ENCODE data around the gene PTGES2. TPM values are rescaled to one million over a fixed set of nuclear protein-coding genes. Genes with fewer than 3 reads are reported as not detected.
A peak's percentile ranks its signal among the peaks of the same experiment; 100 is the strongest.

Gene PTGES2
- total and polyA plus RNA-seq, 9 of the 15 experiments (the other 6 are each of a cell fraction or from before 2014, with no cell fraction given), result 2.4 to 196 (median 90.1) TPM

DNA sequence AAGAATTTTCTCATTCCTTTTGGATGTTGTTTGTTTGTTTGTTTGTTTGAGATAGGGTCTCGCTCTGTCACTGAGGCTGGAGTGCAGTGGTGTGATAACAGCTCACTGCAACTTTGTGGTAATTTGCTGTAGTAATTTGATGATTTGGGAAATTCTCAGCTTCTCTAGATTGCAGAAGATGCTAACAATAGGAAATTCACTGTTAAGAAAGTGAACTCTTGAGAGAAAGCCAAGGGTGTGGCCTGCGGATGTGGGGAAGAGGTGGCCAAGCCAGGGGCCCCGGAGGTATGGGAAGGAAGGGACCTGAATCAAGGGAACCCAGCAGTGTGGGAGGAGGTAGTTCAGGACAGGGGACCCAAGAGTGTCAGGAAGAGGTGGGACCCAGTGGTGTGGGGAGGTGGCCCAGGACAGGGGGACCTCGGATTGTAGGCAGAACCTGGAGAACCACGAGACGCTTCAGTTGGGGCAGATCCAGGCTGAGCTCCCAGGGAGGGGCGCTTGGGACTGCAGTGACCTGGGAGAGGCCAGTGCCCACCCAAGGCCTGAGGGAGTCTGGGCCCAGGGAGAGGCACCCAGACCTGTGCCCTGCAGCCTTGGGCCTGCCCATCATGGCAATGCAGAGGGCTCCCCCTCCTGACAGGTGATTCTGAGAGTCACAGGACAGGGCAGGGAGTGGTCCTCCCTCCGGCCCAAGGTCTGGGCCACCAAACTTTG, 16.2 kb upstream of the PTGES2 start (continued):
- TF ChIP-seq ZNF318 (IDR thresholded peaks at IDR 0.05; ENCODE audit: borderline replicate concordance in 1 of 2, low read depth in 1 of 2) (no peak), NFE2 (IDR thresholded peaks at IDR 0.05; ENCODE audit: low read depth) (no peak), ZNF3 (CRISPR knock-in tag; IDR thresholded peaks at IDR 0.05) (no peak), CHCHD3 (CRISPR knock-in tag; IDR thresholded peaks at IDR 0.05) (no peak), TEAD4 (IDR thresholded peaks at IDR 0.05; ENCODE audit: low read length) (peak; percentile 35; the same call in 1 of the 2 replicates), TEAD4 (CRISPR knock-in tag; IDR thresholded peaks at IDR 0.05; ENCODE audit: borderline replicate concordance) (no peak), BDP1 (IDR thresholded peaks at IDR 0.05; ENCODE audit: insufficient read depth, insufficient read length) (no peak), ESRRA (IDR thresholded peaks at IDR 0.05; ENCODE audit: borderline replicate concordance, low read depth) (no peak), ATF3 (IDR thresholded peaks at IDR 0.05) (0 out of 2 replicates have a peak, but pooled peaks have one; percentile 2), ATF3 (CRISPR knock-in tag; conservative IDR thresholded peaks at IDR 0.05) (no peak), RNF2 (IDR thresholded peaks at IDR 0.05) (no peak), TGIF2 (CRISPR knock-in tag; IDR thresholded peaks at IDR 0.05) (no peak), KDM5B (IDR thresholded peaks at IDR 0.05; ENCODE audit: insufficient replicate concordance, low read depth, low read length) (no peak), SREBF2 (CRISPR knock-in tag; IDR thresholded peaks at IDR 0.05) (no peak), TAF1 (IDR thresholded peaks at IDR 0.05; ENCODE audit: control insufficient read depth, extremely low read depth, insufficient read depth, low read length, severe bottlenecking) (no peak), ZNF140 (CRISPR knock-in tag; IDR thresholded peaks at IDR 0.05) (no peak), ZNF717 (CRISPR knock-in tag; IDR thresholded peaks at IDR 0.05) (no peak), GTF2F1 (IDR thresholded peaks at IDR 0.05; ENCODE audit: low read depth, low read length) (no peak), ZFX (CRISPR knock-in tag; IDR thresholded peaks at IDR 0.05) (no peak), CREB1 (IDR thresholded peaks at IDR 0.05) (no peak), CREB1 (CRISPR knock-in tag; IDR thresholded peaks at IDR 0.05) (no peak), MCM2 (IDR thresholded peaks at IDR 0.05; ENCODE audit: low read depth) (no peak)
